ENCODE results near the gene KDM4C.

- TF ChIP-seq, protein P1, sequence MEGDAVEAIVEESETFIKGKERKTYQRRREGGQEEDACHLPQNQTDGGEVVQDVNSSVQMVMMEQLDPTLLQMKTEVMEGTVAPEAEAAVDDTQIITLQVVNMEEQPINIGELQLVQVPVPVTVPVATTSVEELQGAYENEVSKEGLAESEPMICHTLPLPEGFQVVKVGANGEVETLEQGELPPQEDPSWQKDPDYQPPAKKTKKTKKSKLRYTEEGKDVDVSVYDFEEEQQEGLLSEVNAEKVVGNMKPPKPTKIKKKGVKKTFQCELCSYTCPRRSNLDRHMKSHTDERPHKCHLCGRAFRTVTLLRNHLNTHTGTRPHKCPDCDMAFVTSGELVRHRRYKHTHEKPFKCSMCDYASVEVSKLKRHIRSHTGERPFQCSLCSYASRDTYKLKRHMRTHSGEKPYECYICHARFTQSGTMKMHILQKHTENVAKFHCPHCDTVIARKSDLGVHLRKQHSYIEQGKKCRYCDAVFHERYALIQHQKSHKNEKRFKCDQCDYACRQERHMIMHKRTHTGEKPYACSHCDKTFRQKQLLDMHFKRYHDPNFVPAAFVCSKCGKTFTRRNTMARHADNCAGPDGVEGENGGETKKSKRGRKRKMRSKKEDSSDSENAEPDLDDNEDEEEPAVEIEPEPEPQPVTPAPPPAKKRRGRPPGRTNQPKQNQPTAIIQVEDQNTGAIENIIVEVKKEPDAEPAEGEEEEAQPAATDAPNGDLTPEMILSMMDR (conservative IDR thresholded peaks at IDR 0.05; ENCODE audit: low read depth, low read length) = no peak
- no peak for TF ChIP-seq EZH2 (IDR thresholded peaks at IDR 0.05; ENCODE audit: borderline replicate concordance, low read depth, low read length, poor library complexity, severe bottlenecking)
Measured at GRCh38 chr9:6895754-6896153, 138.0 kb downstream of the KDM4C start.
